ENCODE results near the gene GAS7.

DNA sequence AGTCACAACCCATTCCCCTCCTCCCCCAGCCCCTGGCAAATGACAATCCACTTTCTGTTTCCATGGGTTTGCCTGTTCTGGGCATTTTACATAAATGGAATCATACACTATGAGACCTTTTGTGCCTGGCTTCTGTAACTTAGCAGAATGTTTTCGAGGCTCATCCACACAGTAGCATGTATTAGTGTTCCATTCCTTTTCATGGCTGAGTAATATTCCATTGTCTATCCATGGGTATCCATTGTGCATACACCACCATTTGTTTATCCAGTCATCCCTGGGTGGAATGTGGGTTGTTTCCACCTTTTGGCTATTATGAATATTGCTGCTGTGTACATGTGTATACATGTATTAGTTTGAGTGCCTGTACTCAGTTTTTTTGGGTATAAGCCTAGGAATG is 259.6 kb downstream of the GAS7 start:
- no peak for TF ChIP-seq CTCF (IDR thresholded peaks at IDR 0.05)
- TF ChIP-seq POLR2AphosphoS5 (IDR thresholded peaks at IDR 0.05) = no peak
- TF ChIP-seq POLR2A (IDR thresholded peaks at IDR 0.05) = no peak
- no peak for TF ChIP-seq EP300 (IDR thresholded peaks at IDR 0.05)
